ENCODE data around the gene FGGY.
"Not testable (repeated sequence)": the region's sequence is repeated elsewhere in the genome, so short reads cannot be mapped to it uniquely, and the experiment has no call there.

GRCh38 chr1:59354239-59354638, 57.3 kb downstream of the FGGY start:
- TF ChIP-seq CTCF (IDR thresholded peaks at IDR 0.05); PREB (CRISPR knock-in tag; IDR thresholded peaks at IDR 0.05; ENCODE audit: borderline replicate concordance); TEAD4 (CRISPR knock-in tag; IDR thresholded peaks at IDR 0.05); ZBTB43 (CRISPR knock-in tag; IDR thresholded peaks at IDR 0.05); ZNF512 (CRISPR knock-in tag; IDR thresholded peaks at IDR 0.05; ENCODE audit: borderline replicate concordance); NR2C2 (CRISPR knock-in tag; IDR thresholded peaks at IDR 0.05); ATF6 (CRISPR knock-in tag; IDR thresholded peaks at IDR 0.05); GABPB1 (CRISPR knock-in tag; IDR thresholded peaks at IDR 0.05); JUN (CRISPR knock-in tag; IDR thresholded peaks at IDR 0.05); ESRRA (CRISPR knock-in tag; IDR thresholded peaks at IDR 0.05; ENCODE audit: borderline replicate concordance); FOXP4 (CRISPR knock-in tag; IDR thresholded peaks at IDR 0.05); ZBTB21 (CRISPR knock-in tag; IDR thresholded peaks at IDR 0.05; ENCODE audit: borderline replicate concordance): not testable (repeated sequence)

All from WTC11 (cell line).